HTR-8/SVneo (cell line): ENCODE results near the gene COPS6.

Experiments
- DNase-seq: peaks from one replicate; pipeline ENCODE4 v3.0.0; 2011; ENCODE audit warnings: low spot score, mixed read lengths; ENCODE audit not compliant: insufficient read length
- FAIRE-seq: peaks from 2 replicates; lab custom pipeline; 2011; peaks lifted over from hg19 to GRCh38; lab: Jason Lieb, UNC

Gene COPS6

DNA sequence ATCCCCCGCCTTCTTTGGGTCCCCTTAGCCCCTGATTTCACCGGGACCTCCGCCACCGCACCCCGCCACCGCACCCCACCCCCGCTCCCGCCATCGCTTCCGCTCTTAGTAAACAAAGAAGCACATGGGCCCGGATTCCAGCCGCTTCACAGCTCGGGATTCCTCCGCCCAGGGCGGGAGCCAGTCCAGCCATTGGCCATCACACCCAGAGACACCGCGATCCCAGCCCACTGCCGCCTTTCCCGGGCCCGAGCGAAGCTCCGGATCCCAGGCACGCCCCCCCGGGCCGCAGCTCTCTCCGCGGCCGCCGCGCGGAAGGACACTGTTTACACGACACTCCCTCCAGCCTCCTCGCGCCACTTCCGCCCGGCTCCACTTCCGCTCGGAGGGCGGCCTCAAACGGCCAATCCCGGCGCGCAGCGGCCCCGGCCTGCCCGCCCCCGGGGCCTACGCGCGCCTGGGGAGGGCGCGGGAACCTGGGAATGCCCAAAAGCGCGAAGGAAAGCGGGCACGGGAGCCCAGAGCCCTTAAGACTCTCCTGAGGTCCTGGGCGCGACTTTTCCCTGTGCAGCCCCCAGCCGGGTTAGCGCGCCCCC lies 11.7 kb downstream of the COPS6 start:
- DNase-seq (peak; percentile 78), FAIRE-seq (no peak)

DNA sequence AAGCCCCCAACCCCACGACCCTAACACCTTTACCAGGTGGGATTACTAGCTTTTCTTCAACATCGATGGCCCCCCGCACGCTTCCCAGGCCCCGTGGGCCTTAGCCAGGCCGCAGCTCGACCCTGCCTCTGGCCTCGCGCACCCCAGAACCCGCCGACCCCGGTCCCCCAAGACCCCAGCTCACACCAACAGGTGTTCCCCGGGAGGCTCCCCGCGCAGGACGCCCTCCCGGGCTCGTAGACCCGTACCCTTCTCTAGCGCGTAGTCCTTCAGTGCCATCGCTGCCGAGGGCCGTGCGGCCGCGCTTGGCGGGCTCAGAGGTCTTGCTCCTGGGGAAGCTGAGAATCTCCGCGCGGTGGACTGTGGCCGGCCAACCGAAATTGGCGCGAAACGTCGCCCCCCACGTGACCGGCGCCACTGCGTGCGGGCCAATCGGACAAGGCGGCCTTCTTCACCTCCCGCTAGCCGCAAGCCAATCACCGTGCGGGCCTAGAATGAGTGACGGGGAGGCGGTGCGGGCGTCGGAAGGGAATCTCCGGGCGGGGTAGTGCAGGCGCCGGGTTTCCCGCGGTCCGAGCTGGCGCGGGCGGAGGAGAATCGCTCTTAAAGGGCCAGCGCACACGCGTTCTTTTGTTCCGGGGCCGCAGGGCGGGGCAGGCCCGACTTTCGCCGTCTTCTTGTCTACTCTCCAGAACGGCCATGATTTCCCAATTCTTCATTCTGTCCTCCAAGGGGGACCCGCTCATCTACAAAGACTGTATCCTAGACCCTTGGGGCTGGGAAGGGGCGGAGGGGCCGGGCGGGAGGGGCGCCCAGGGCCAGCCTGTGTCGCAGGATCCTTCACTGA lies 12.5 kb downstream of the COPS6 start, which contains the start of the genes AP4M1 and MCM7:
AP4M1 (plus strand) TSS at position 628 of the 847 bp plus-strand sequence; CDS start at position 700, 72 bp downstream.
MCM7 (minus strand) TSS at position 382 of the 847 bp plus-strand sequence; CDS start at position 279, 103 bp downstream.
- FAIRE-seq (peak; percentile 77), DNase-seq (peak; percentile 93)

- peak; percentile 38 for FAIRE-seq
Measured at GRCh38 chr7:100102950-100103840, 14.4 kb downstream of the COPS6 start.

GRCh38 chr7:100105534-100105933 lies 16.8 kb downstream of the COPS6 start:
- DNase-seq (no peak), FAIRE-seq (no peak)

More at GRCh38 chr7:100102950-100103840, 14.4 kb downstream of the COPS6 start:
- DNase-seq = peak; percentile 90

- FAIRE-seq (no peak), DNase-seq (no peak)
Measured at GRCh38 chr7:100106633-100107032, 17.9 kb downstream of the COPS6 start.

- FAIRE-seq = no peak
- DNase-seq = no peak
Measured at GRCh38 chr7:100107125-100107737, 18.5 kb downstream of the COPS6 start.

- DNase-seq = no peak
- no peak for FAIRE-seq
Measured at GRCh38 chr7:100107890-100108289, 19.1 kb downstream of the COPS6 start.

DNA sequence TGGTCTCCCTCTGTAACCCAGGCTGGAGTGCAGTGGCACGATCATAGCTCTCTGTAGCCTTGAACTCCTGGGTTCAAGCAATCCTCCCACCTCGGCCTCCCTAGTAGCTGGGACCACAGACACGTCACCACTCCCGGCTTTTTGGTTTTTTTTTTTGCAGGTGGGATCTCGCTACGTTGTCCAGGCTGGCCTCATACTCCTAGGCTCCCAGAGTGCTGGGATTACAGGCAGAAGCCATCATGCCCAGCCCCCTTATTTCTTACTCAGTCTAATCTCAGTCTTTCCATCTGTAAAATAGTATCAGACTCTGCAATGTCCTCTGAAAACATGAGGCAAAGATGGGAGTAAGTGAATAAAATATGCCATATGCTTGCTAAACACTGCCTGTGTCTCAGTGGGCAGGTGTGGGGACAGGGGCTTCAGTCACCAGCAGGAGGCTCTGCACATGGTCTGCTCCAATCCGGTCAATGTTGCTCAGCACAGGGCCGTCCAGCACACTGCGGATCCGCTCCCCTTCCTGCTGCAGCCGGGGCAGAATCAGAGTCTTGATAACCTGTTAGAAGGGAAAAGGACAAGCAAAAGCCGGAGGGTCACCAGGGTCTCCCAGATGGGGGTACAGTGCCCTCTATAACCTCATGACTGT lies 20.9 kb downstream of the COPS6 start:
- FAIRE-seq = no peak
- no peak for DNase-seq

DNA sequence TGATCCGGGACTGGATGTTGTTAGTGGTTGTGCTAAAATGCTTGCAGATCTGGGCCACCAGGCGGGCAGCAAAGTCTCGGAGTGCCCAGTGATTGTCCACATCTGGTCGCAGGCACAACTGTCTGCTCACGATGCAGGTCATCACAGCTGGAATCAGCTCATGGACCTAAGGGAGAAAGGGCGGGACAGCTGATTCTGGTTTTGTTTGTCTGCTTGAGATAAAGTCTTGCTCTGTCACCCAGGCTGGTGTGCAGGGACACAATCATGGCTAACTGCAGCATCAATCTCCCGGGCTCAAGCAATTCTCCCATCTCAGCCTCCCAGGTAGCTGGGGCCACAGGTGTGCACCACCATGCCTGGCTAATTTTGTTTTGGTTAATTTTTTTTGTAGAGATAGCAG lies 22.4 kb downstream of the COPS6 start:
- no peak for DNase-seq
- FAIRE-seq = no peak

- DNase-seq (no peak), FAIRE-seq (no peak)
Measured at GRCh38 chr7:100111914-100112313, 23.1 kb downstream of the COPS6 start.

- FAIRE-seq (no peak), DNase-seq (no peak)
Measured at GRCh38 chr7:100115026-100115425, 26.3 kb downstream of the COPS6 start.

- FAIRE-seq = no peak
Measured at GRCh38 chr7:100118388-100119071, 29.8 kb downstream of the COPS6 start.

GRCh38 chr7:100119072-100119969 lies 30.6 kb downstream of the COPS6 start, which contains the start of the genes CNPY4 and TAF6:
Gene CNPY4, plus strand, starts transcription at chr7:100119634. Its CDS starts 111 bp downstream, at chr7:100119745.
Gene TAF6, minus strand, starts transcription at chr7:100119358. Its CDS starts 5,149 bp downstream, at chr7:100114209.
- DNase-seq (peak; percentile 97), FAIRE-seq (no peak)

More at GRCh38 chr7:100118388-100119071, 29.8 kb downstream of the COPS6 start:
- DNase-seq = no peak

GRCh38 chr7:100119970-100120732 lies 31.4 kb downstream of the COPS6 start:
- DNase-seq = peak; percentile 62
- no peak for FAIRE-seq

DNA sequence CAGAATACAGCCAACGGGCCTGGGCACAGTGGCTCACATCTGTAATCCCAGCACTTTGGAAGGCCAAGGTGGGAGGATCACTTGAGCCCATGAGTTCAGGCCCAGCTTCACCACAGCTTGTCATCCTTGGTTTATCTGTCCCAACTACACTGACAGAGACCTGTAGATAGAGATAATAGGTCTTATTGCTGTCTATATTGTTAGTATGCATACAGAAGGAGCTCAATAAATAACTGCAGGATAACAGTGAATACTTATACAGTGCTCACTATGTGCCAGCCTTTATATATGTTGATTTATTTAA lies 31.9 kb downstream of the COPS6 start:
- DNase-seq (no peak), FAIRE-seq (no peak)

DNA sequence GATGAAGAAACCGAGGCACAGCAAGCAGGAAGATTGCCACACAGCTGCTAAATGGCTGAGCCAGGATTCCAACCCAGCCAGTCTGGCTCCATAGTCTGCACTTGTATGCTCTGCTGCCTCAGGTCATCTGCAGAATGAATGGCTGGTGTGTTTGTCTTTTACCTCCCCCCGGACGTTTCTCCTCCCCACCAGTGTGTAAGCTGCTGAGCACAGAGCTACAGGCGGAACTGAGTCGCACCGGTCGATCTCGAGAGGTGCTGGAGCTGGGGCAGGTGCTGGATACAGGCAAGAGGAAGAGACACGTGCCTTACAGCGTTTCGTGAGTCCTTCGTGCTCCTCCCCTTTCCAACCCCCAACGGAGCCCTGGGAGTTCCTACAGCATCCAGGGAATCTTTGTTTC lies 33.3 kb downstream of the COPS6 start:
- no peak for DNase-seq
- no peak for FAIRE-seq

- FAIRE-seq = no peak
- no peak for DNase-seq
Measured at GRCh38 chr7:100122568-100122967, 33.8 kb downstream of the COPS6 start.
